Dermis lymphatic vessel endothelial cell (primary cell): ENCODE measurements around the gene SPTY2D1. TPM values are rescaled to one million over a fixed set of nuclear protein-coding genes. Genes with fewer than 3 reads are reported as not detected.

Experiments
- total RNA-seq: library from RNA; depleted of rRNA; stranded (reverse); fragments of >200 nt; gene quantifications from 2 replicates; pipeline ENCODE4 v1.2.1, GENCODE V29; 2014

SPTY2D1 gene
- total RNA-seq: 10.0 and 12.1 TPM in 2 replicates

GRCh38 chr11:18634140-18635032, at the start of gene SPTY2D1:
SPTY2D1 (minus strand) TSS chr11:18634342; CDS start chr11:18634257, 85 bp downstream.

GRCh38 chr11:18599739-18600230, 34.4 kb downstream of the SPTY2D1 start, which contains the start of gene MISFA:
MISFA (plus strand) TSS chr11:18599789; CDS start chr11:18599929, 140 bp downstream.

GRCh38 chr11:18588297-18589252, 45.6 kb downstream of the SPTY2D1 start, which contains the start of gene UEVLD:
UEVLD (minus strand) TSS chr11:18588734; CDS start chr11:18588654, 80 bp downstream.

Other genes with a start within 250 kb of the SPTY2D1 start
- 171 and 184 TPM in 2 replicates for gene LDHA, start 239.8 kb downstream of the SPTY2D1 start, total RNA-seq
- not detected in 2 replicates for gene LDHC, start 222.0 kb downstream of the SPTY2D1 start, total RNA-seq
- not detected in 2 replicates for gene LDHAL6A, start 178.5 kb downstream of the SPTY2D1 start, total RNA-seq
- gene TSG101, start 107.4 kb downstream of the SPTY2D1 start, total RNA-seq: 68.8 and 69.8 TPM in 2 replicates
- 23.8 and 25.2 TPM in 2 replicates for gene UEVLD, start 45.6 kb downstream of the SPTY2D1 start, total RNA-seq
- gene MISFA, start 34.6 kb downstream of the SPTY2D1 start, total RNA-seq: 0.34 and 0.98 TPM in 2 replicates
- gene TMEM86A, start 64.4 kb upstream of the SPTY2D1 start, total RNA-seq: 4.8 and 5.3 TPM in 2 replicates
- under 0.01 and 0.33 TPM in 2 replicates for gene IGSF22, start 91.8 kb upstream of the SPTY2D1 start, total RNA-seq
- gene PTPN5, start 157.5 kb upstream of the SPTY2D1 start, total RNA-seq: not detected in 2 replicates